Pancreas (tissue), 10 donors: ENCODE data around the gene TTC7B. TPM values are rescaled to one million over a fixed set of nuclear protein-coding genes. Genes with fewer than 3 reads are reported as not detected.

Source experiments
- ATAC-seq, 4 donors: fragments of 200-7000 bp; cut with Tn5 transposase; one replicate each; pipeline versions ENCODE4 v1.8.0 to v1.9.1; 2020; ENCODE audit warnings: mild to moderate bottlenecking in 4 of 4, moderate library complexity in 4 of 4
- DNase-seq, 6 donors: peaks; one replicate each; pipeline ENCODE4 v3.0.0-alpha.2; 2020
- FAIRE-seq: peaks from 2 replicates; lab custom pipeline; 2012; peaks lifted over from hg19 to GRCh38; lab: Jason Lieb, UNC
- H3K27ac ChIP-seq, 4 donors: fragments of 200-600 bp; sonication (generic); 1 replicate in 3 of 4; 2 replicates in 1 of 4; pipeline versions ENCODE4 v1.5.0 to v1.8.0; 2020
- H3K27me3 ChIP-seq, 4 donors: fragments of 200-600 bp; one replicate each; pipeline ENCODE4 v1.8.0; 2021
- H3K36me3 ChIP-seq, 3 donors: fragments of 200-600 bp; sonication (generic) in 1 of 3; one replicate each; pipeline versions ENCODE4 v1.5.0 to v1.8.0; 2020 to 2021
- H3K4me1 ChIP-seq, 3 donors: fragments of 200-600 bp; one replicate each; pipeline ENCODE4 v1.8.0; 2021
- H3K4me3 ChIP-seq, 4 donors: fragments of 200-600 bp; sonication (generic) in 2 of 4; one replicate each; pipeline versions ENCODE4 v1.5.0 to v1.8.0; 2020 to 2021
- H3K9me3 ChIP-seq, 4 donors: fragments of 200-600 bp; one replicate each; pipeline ENCODE4 v1.8.0; 2021
- WGBS, 2 donors: extraction: QIAGEN DNeasy Blood & Tissue Kit; methylation state at CpG; one replicate each; pipeline ENCODE4 v1.1.7; 2013; 5-methylcytosine and 5-hydroxymethylcytosine counted together
- intact Hi-C, 3 donors: fragments of 100-400 bp; cut with DNase I; formaldehyde crosslinking; loops; one replicate each; pipeline versions ENCODE4 v1.11.1 to v1.14.2; 2022
- polyA plus RNA-seq, 2 donors: library from polyadenylated mRNA; stranded (reverse); fragments of 200-250 nt; gene quantifications; one replicate each; pipeline ENCODE4 v1.2.3, GENCODE V29; 2013
- total RNA-seq, 6 donors: library from RNA; stranded (reverse); fragmentation: NEBNext Ultra II Directional in 4 of 6; extraction: Animal tissue kit (Norgen Biotek cat#: 25700) in 4 of 6; gene quantifications; one replicate each; pipeline versions ENCODE4 v1.2.1 to v1.2.4, GENCODE V29; 2021 to 2023
- TF ChIP-seq, protein P1 (sequence below), 4 donors: fragments of 200-600 bp; sonication (generic) in 3 of 4; IDR thresholded peaks; one replicate each; pipeline versions ENCODE4 v1.5.0 to v1.8.0; 2021; ENCODE audit warnings: antibody characterized with exemption in 4 of 4
- donor health status: healthy with polysubstance abuse.
- donor health status: DM: no; HTN: no; CAD: no; lungs with moderate emphysema.
- donor health status: DM: no; HTN: no; CAD: no.
- donor health status: control.
- donor health status: control.
- donor health status: Bipolar disorder and iron deficiency.
- donor health status: DM: yes; HTN: yes; CAD: no.
- donor health status: DM: no; HTN: no; CAD: no.
- donor health status: DM: no; HTN: no; CAD: no.
- donor health status: DM: yes; HTN: yes; CAD: no.

The TTC7B gene
- total and polyA plus RNA-seq, 8 donors = 8.9 to 39.6 (median 29.6) TPM

DNA sequence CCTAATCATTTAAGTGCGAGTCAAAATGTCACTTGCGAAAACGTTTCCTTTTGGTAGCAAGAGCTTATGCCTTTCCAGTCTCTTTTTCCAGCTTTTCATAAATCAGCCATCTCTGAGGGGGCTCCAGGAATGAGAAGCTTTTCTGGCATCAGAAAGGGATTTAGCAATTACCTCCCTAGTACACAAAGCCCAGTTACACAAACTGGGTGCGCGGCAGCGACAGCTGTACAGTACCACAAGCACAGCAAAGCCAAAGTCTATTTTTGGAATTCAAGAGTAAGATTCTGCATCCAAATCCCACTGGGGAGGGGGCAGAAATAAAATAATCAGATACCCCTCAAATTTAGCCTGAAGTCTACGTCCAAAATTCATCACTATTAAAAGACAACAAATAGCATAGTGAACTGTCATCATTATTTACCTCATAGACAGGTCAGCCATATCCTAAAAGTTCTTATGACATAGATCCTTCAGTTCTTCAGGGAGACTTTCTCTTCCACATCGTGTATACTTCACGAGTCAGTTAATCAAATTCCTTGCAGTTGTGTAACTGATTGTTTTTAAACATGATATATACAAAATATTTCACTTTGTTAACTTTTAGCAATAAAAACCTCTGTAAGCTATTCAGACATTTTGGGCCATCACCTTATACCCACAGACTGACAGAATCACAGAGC is 150.8 kb downstream of the TTC7B start:
- ATAC-seq (no peak), FAIRE-seq (no peak), DNase-seq (no peak)
- no peaks in the 10 kb centered on the region for H3K36me3 ChIP-seq
- no peaks in the 10 kb centered on the region for H3K9me3 ChIP-seq
- H3K4me3 ChIP-seq = no peak overlapping the region
- no peaks in the 10 kb centered on the region for H3K4me1 ChIP-seq
- TF ChIP-seq, protein P1, sequence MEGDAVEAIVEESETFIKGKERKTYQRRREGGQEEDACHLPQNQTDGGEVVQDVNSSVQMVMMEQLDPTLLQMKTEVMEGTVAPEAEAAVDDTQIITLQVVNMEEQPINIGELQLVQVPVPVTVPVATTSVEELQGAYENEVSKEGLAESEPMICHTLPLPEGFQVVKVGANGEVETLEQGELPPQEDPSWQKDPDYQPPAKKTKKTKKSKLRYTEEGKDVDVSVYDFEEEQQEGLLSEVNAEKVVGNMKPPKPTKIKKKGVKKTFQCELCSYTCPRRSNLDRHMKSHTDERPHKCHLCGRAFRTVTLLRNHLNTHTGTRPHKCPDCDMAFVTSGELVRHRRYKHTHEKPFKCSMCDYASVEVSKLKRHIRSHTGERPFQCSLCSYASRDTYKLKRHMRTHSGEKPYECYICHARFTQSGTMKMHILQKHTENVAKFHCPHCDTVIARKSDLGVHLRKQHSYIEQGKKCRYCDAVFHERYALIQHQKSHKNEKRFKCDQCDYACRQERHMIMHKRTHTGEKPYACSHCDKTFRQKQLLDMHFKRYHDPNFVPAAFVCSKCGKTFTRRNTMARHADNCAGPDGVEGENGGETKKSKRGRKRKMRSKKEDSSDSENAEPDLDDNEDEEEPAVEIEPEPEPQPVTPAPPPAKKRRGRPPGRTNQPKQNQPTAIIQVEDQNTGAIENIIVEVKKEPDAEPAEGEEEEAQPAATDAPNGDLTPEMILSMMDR (IDR thresholded peaks at IDR 0.05) = no peak
- WGBS, 2 donors = 86% methylated on average over 9 of the region's 9 CpGs
- H3K27me3 ChIP-seq = no peaks in the 10 kb centered on the region
- intact Hi-C loops = no loop called here
- no peak overlapping the region for H3K27ac ChIP-seq

DNA sequence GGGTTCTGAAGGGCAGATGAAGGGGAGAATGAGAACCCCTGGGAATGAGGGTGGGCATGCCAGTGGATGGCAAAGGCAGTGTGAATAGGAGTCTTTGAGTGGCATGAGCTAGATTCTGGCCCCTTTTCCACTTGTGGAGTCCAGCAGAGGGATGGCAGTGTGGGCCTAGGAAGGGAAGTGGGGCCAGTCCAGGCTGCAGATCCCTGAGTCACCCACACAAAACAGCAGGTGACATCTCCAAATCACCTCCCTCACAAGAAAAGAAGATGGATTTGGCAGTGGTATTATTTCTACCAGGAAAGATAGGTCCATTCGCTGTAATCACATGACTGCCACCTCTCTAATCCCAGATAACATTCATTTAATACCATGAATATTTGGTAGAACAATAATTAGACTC is 151.3 kb downstream of the TTC7B start:
- DNase-seq = no peak
- intact Hi-C loops = no loop called here
- 89 to 91% methylated on average over 1 of the region's 1 CpG for WGBS, 2 donors
- Histone ChIP-seq H3K27ac (no peak overlapping the region), H3K36me3 (no peaks in the 10 kb centered on the region), H3K27me3 (no peaks in the 10 kb centered on the region), H3K9me3 (no peaks in the 10 kb centered on the region), H3K4me3 (no peak overlapping the region), H3K4me1 (no peaks in the 10 kb centered on the region)
- ATAC-seq = no peak
- TF ChIP-seq, protein P1 (IDR thresholded peaks at IDR 0.05) = no peak
- FAIRE-seq = no peak

DNA sequence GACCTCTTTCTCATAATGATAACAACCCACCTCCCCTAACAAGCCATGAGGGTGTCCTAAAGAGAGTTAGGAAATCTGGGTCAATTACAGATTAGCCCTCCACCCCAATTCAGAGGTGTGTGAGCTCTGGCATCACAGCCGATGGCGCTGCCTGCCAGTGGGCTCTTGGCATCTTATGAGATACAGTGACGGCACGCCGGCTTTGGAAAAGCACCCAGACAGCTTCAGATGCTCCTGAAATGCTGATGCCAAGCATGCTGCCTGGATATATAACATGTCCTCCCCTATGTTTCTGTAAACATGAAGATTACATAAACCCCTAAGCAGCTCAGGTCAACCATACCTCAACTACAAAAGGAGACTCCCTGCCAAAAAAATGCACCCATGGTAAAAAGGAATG is 152.6 kb downstream of the TTC7B start:
- H3K36me3 ChIP-seq = no peaks in the 10 kb centered on the region
- DNase-seq (no peak), ATAC-seq (no peak), FAIRE-seq (no peak)
- no peak overlapping the region for H3K27ac ChIP-seq
- 96 to 98% methylated on average over 5 of the region's 5 CpGs for WGBS, 2 donors
- TF ChIP-seq, protein P1 (IDR thresholded peaks at IDR 0.05) = no peak
- H3K4me3 ChIP-seq = no peak overlapping the region
- intact Hi-C loops = no loop called here
- H3K9me3 ChIP-seq = no peaks in the 10 kb centered on the region
- H3K27me3 ChIP-seq = no peaks in the 10 kb centered on the region
- no peaks in the 10 kb centered on the region for H3K4me1 ChIP-seq

DNA sequence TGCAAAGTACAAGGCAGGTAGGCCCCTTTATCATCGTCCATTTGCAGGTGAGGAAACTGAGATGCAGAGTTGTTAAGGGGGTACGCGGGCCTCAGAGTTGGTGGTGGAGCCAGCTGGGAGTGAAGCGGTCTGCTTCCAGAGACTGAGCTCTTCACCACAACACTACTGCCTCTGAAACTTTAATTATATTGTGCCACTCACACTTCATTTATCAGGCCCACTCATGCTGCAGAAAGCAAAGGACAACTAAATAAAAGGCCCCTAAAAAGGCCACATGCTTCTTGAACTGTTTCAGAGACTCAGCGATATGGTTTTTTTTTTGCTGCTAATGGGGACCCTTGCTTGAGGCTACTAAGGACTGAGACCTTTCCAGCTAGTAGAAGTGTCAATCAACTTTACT is 153.1 kb downstream of the TTC7B start:
- Histone ChIP-seq H3K27ac (no peak overlapping the region), H3K36me3 (no peaks in the 10 kb centered on the region), H3K4me1 (no peaks in the 10 kb centered on the region), H3K9me3 (no peaks in the 10 kb centered on the region), H3K27me3 (no peaks in the 10 kb centered on the region), H3K4me3 (no peak overlapping the region)
- ATAC-seq = no peak
- TF ChIP-seq, protein P1 (IDR thresholded peaks at IDR 0.05) = no peak
- DNase-seq = no peak
- no peak for FAIRE-seq
- intact Hi-C loops = no loop called here
- 92 to 94% methylated on average over 5 of the region's 5 CpGs for WGBS, 2 donors

DNA sequence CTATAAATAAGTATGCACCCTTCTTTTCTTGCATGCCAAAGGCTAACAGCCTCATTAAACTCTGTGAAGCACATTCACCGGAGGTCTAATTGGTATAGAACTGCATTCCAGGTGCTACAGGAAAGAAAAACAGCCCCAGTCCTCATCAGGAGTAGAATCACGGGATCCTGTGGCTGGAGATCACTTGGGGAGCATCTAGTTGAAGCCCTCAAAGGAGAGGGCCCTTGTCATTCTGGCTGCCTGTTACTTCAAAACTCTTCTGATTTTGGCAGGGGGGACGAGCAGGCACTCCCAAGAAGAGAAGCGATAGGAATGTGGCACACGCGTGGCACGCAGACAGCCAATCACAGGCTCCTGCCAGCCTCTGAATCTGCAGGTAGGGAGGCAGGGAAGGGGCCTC is 154.4 kb downstream of the TTC7B start:
- FAIRE-seq = no peak
- no peaks in the 10 kb centered on the region for H3K36me3 ChIP-seq
- ATAC-seq = no peak

More for the DNA sequence above, 154.4 kb downstream of the TTC7B start:
- DNase-seq = no peak
- no peaks in the 10 kb centered on the region for H3K4me1 ChIP-seq
- WGBS, 2 donors = 89 to 93% methylated on average over 7 of the region's 7 CpGs
- no peaks in the 10 kb centered on the region for H3K9me3 ChIP-seq
- TF ChIP-seq, protein P1 (IDR thresholded peaks at IDR 0.05) = no peak
- intact Hi-C loops = no loop called here
- no peaks in the 10 kb centered on the region for H3K27me3 ChIP-seq
- H3K4me3 ChIP-seq = no peak overlapping the region
- no peak overlapping the region for H3K27ac ChIP-seq
